Gastrocnemius medialis (tissue), 4 donors: ENCODE data around the gene AGR2. TPM values are rescaled to one million over a fixed set of nuclear protein-coding genes. Genes with fewer than 3 reads are reported as not detected.
"Not testable (repeated sequence)": the region's sequence is repeated elsewhere in the genome, so short reads cannot be mapped to it uniquely, and the experiment has no call there.

Source experiments
- ATAC-seq, 2 donors: fragments of 150-250 bp; one replicate each; pipeline ENCODE4 v1.9.1; 2016
- DNase-seq, 2 donors: peaks; one replicate each; pipeline ENCODE4 v3.0.0-alpha.2; 2019
- H3K27ac ChIP-seq, 4 donors: fragments of 200-600 bp; sonication (generic); 1 replicate in 1 of 4; 2 replicates in 3 of 4; pipeline ENCODE4 v1.5.1; 2016 to 2018; ENCODE audit warnings: mild to moderate bottlenecking in 2 of 4, moderate library complexity in 1 of 4
- H3K27me3 ChIP-seq, 3 donors: fragments of 200-600 bp; sonication (generic) in 2 of 3; 1 replicate in 1 of 3; 2 replicates in 2 of 3; pipeline versions ENCODE4 v1.5.1 to v1.6.0; 2016 to 2019; ENCODE audit warnings: mild to moderate bottlenecking in 1 of 3, moderate library complexity in 1 of 3
- H3K36me3 ChIP-seq, 2 donors: fragments of 200-600 bp; sonication (generic) in 1 of 2; one replicate each; pipeline ENCODE4 v1.5.1; 2017 to 2018
- H3K4me1 ChIP-seq, 2 donors: fragments of 200-600 bp; sonication (generic) in 1 of 2; one replicate each; pipeline ENCODE4 v1.5.1; 2016 to 2017; ENCODE audit warnings: mild to moderate bottlenecking in 2 of 2
- H3K4me3 ChIP-seq, 4 donors: fragments of 200-600 bp; sonication (generic) in 3 of 4; 1 replicate in 1 of 4; 2 replicates in 3 of 4; pipeline ENCODE4 v1.5.1; 2016 to 2019; ENCODE audit warnings: mild to moderate bottlenecking in 2 of 4
- H3K9me3 ChIP-seq, 3 donors: fragments of 200-600 bp; sonication (generic) in 2 of 3; 1 replicate in 1 of 3; 2 replicates in 2 of 3; pipeline ENCODE4 v1.5.1; 2016 to 2019
- POLR2A ChIP-seq, 2 donors: fragments of 450-650 bp; IDR thresholded peaks; one replicate each; pipeline ENCODE4 v1.6.1; 2017; ENCODE audit warnings: antibody characterized with exemption in 2 of 2, mild to moderate bottlenecking in 2 of 2, moderate library complexity in 2 of 2
- in situ Hi-C, 4 donors: fragments of 200-750 bp; cut with MboI; loops; one replicate each; pipeline versions ENCODE4 v1.15.0 to v1.8.0; 2017; ENCODE audit warnings: low sequenced_read_pairs in 4 of 4
- intact Hi-C: fragments of 100-400 bp; cut with DNase I; formaldehyde crosslinking; loops from one replicate; pipeline ENCODE4 v1.15.1; 2023; ENCODE audit warnings: low total_unique reads
- total RNA-seq, 4 donors: library from RNA; depleted of rRNA; stranded (reverse); fragments of >200 nt; gene quantifications; one replicate each; pipeline versions ENCODE4 v1.1.0 to v1.2.3, GENCODE V29; 2016
- TF ChIP-seq, protein P1 (sequence below), 5 experiments: fragments of 450-650 bp in 3 of 5; fragments of 200-600 bp in 2 of 5; sonication (generic) in 2 of 5; IDR thresholded peaks in 4 of 5; conservative IDR thresholded peaks in 1 of 5; 1 replicate in 4 of 5; 2 replicates in 1 of 5; pipeline ENCODE4 v1.5.1; 2016 to 2019; ENCODE audit warnings: antibody characterized with exemption in 5 of 5, mild to moderate bottlenecking in 3 of 5, moderate library complexity in 3 of 5

The AGR2 gene
- 1 to 10 TPM in 1 of 4 donors, not detected in 3; 1.4 TPM for total RNA-seq

DNA sequence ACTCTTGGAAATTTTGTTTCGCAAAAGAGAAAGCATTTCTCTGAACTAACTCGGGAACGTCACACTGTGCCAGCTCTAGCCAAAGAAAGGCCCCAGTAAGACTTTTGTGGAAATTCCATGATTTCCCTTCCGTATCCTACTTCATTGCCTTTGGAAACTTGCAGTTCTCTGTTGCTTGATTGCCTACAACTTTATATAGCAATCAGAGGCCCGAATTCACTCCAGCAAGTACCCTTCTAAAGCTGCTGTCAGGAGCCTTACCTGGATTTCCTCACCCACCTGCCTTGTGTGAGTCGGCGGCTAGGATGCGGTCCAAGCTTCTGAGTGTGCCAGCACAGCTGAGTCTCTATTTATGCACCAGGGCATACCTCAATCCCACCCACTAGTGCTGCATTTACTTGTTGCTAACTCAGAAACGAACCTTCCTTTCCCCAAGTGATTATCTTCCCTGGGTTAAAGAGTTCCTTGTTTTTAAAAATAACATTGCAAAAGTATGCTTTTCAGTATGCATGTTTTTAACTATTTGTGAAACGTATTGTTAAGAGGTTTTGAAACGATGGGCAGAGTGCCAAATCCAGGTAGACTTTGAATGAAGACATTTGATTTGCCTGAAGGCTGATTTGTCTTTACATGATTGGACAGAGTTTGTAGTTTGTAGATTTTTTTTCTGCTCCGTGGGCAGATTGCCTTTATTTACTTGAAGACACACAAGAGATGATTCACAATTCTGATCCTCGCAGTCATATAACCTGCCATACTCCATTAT lies at the start of gene AGR2:
Gene AGR2 (minus strand): TSS at position 326 of the 766 bp plus-strand sequence. CDS start 3,203 bp downstream, outside the sequence.
- Histone ChIP-seq H3K36me3 (no peaks in the 10 kb centered on the region), H3K27ac (no peak within 1 kb of the TSS), H3K9me3 (no peaks in the 10 kb centered on the region), H3K4me3 (no peak within 1 kb of the TSS), H3K4me1 (no peaks in the 10 kb centered on the region), H3K27me3 (no peaks in the 10 kb centered on the region)
- DNase-seq (no peak), ATAC-seq (no peak)
- intact Hi-C loops, result no loop called here
- TF ChIP-seq POLR2A (IDR thresholded peaks at IDR 0.05), result no peak
- TF ChIP-seq, protein P1, sequence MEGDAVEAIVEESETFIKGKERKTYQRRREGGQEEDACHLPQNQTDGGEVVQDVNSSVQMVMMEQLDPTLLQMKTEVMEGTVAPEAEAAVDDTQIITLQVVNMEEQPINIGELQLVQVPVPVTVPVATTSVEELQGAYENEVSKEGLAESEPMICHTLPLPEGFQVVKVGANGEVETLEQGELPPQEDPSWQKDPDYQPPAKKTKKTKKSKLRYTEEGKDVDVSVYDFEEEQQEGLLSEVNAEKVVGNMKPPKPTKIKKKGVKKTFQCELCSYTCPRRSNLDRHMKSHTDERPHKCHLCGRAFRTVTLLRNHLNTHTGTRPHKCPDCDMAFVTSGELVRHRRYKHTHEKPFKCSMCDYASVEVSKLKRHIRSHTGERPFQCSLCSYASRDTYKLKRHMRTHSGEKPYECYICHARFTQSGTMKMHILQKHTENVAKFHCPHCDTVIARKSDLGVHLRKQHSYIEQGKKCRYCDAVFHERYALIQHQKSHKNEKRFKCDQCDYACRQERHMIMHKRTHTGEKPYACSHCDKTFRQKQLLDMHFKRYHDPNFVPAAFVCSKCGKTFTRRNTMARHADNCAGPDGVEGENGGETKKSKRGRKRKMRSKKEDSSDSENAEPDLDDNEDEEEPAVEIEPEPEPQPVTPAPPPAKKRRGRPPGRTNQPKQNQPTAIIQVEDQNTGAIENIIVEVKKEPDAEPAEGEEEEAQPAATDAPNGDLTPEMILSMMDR (IDR thresholded peaks at IDR 0.05 in 4 of 5, conservative IDR thresholded peaks at IDR 0.05 in 1 of 5), result no peak
- in situ Hi-C loops, result no loop called here

GRCh38 chr7:16853189-16853588 lies 48.4 kb upstream of the AGR2 start:
- ATAC-seq, H3K36me3 ChIP-seq, H3K9me3 ChIP-seq, H3K4me1 ChIP-seq, DNase-seq, H3K27ac ChIP-seq, H3K27me3 ChIP-seq, H3K4me3 ChIP-seq, intact Hi-C loops, in situ Hi-C loops: not testable (repeated sequence)

- no peak for DNase-seq
- no peaks in the 10 kb centered on the region for H3K9me3 ChIP-seq
- H3K27ac ChIP-seq, result no peak overlapping the region
- intact Hi-C loops, result no loop called here
- no peak for TF ChIP-seq POLR2A (IDR thresholded peaks at IDR 0.05)
- TF ChIP-seq, protein P1 (IDR thresholded peaks at IDR 0.05 in 4 of 5, conservative IDR thresholded peaks at IDR 0.05 in 1 of 5), result no peak
- no peaks in the 10 kb centered on the region for H3K4me1 ChIP-seq
- ATAC-seq, result no peak
- no peak overlapping the region for H3K4me3 ChIP-seq
- in situ Hi-C loops, result no loop called here
- H3K36me3 ChIP-seq, result no peaks in the 10 kb centered on the region
- H3K27me3 ChIP-seq, result no peaks in the 10 kb centered on the region
Observed at GRCh38 chr7:16851829-16852228, 47.0 kb upstream of the AGR2 start.

GRCh38 chr7:16850614-16851466 lies 46.0 kb upstream of the AGR2 start:
- H3K4me3 ChIP-seq, result no peak overlapping the region
- TF ChIP-seq, protein P1 (IDR thresholded peaks at IDR 0.05 in 4 of 5, conservative IDR thresholded peaks at IDR 0.05 in 1 of 5), result no peak
- TF ChIP-seq POLR2A (IDR thresholded peaks at IDR 0.05), result no peak
- no peaks in the 10 kb centered on the region for H3K27me3 ChIP-seq
- DNase-seq (no peak), ATAC-seq (no peak)
- H3K27ac ChIP-seq, result no peak overlapping the region
- H3K9me3 ChIP-seq, result no peaks in the 10 kb centered on the region
- in situ Hi-C loops, result no loop called here
- no peaks in the 10 kb centered on the region for H3K4me1 ChIP-seq
- intact Hi-C loops, result no loop called here
- H3K36me3 ChIP-seq, result no peaks in the 10 kb centered on the region
